ENCODE data around the gene UBE2F. TPM values are rescaled to one million over a fixed set of nuclear protein-coding genes. Genes with fewer than 3 reads are reported as not detected.

Gene UBE2F
- total RNA-seq = 34.2 and 36.8 TPM in 2 replicates

GRCh38 chr2:237966565-237967462, at the start of gene UBE2F:
Gene UBE2F (plus strand): TSS chr2:237967014. CDS start chr2:237973108, 6,094 bp downstream.

GRCh38 chr2:238060542-238061314, 93.9 kb downstream of the UBE2F start, which contains the start of gene SCLY:
Gene SCLY (plus strand): TSS chr2:238061001. CDS start chr2:238061055, 54 bp downstream.

Small RNA genes lying within 50 kb of the gene (small RNA-seq; reads per million reads assigned to genes)
- not detected for gene RNU6-1333P

Other genes with a start within 250 kb of the UBE2F start
- 0.37 and 0.39 TPM in 2 replicates for gene RBM44, start 168.2 kb upstream of the UBE2F start, total RNA-seq
- gene RAMP1, start 107.4 kb upstream of the UBE2F start, total RNA-seq = 0.73 TPM in 1 of 2 replicates, not detected in the other
- gene SCLY, start 94.0 kb downstream of the UBE2F start, total RNA-seq = 15.1 and 27.8 TPM in 2 replicates
- gene ESPNL, start 133.3 kb downstream of the UBE2F start, total RNA-seq = 0.39 and 4.8 TPM in 2 replicates
- under 0.01 TPM in 2 replicates for gene KLHL30, start 171.7 kb downstream of the UBE2F start, total RNA-seq
- gene ERFE, start 192.0 kb downstream of the UBE2F start, total RNA-seq = 7.0 and 8.0 TPM in 2 replicates
- 22.4 and 29.9 TPM in 2 replicates for gene ILKAP, start 236.7 kb downstream of the UBE2F start, total RNA-seq